Myocyte (in vitro differentiated cells): ENCODE results near the gene IDUA. TPM values are rescaled to one million over a fixed set of nuclear protein-coding genes. Genes with fewer than 3 reads are reported as not detected.

ENCODE experiments used
- DNase-seq: peaks from one replicate; pipeline ENCODE4 v3.0.0-alpha.2; 2012; ENCODE audit warnings: low read depth
- total RNA-seq: library from RNA; depleted of rRNA; stranded (reverse); fragments of >200 nt; gene quantifications from 2 replicates; pipeline ENCODE4 v1.2.3, GENCODE V29; 2014

IDUA gene
- total RNA-seq, 1 donor from 2014 or later: 30.9 TPM

DNA sequence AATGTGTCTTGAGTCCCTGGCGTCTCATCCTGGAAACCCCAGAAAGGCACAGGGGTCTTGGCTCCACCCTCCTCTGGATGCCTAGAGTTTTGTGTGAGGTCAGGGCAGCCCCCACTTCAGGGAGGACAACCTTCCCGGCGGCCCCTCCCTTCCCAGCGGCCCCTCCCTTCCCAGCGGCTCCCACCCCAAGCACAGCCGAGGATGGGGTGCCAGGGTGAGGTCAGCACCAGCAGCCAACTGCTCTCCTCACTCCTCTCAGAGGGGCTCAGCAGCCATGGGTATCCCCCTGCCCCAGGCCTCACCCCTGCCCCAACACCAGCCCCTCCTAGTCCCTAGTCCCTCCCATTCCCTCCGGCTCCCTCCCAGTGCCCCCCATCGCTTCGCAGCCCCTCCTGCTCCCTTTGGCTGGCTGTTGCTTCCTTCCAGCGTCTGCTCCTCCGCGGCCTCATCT is 30.9 kb upstream of the IDUA start:
- no peak for DNase-seq

DNA sequence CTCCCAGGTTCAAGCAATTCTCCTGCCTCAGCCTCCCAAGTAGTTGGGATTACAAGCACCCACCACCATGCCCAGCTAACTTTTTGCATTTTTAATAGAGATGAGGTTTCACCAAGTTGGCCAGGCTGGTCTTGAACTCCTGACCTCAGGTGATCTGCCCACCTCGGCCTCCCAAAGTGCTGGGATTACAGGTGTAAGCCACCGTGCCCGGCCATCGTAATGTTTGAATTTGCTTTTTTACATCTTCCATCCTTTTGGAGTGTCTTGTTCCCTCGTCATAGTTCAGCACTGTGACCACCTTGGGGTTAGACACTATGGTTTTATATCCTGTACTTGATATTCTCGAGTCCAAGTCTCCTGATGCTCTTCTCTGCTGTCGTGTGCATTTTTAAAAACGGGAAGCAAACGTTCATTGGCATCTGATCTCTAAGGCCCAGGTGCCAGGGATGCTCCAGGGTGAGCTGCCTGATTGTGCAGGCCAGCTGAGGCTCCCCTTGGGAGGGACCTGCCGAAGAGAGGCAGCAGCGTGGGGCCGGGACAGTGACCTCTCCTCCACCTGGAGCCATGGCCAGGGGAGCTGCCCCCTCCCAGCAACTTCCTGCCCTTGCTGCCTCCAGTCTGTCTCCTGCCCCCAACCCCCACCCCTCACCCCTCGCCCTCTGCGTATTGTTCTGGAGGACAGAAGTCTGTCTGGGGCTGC is 30.2 kb upstream of the IDUA start:
- DNase-seq: no peak

DNA sequence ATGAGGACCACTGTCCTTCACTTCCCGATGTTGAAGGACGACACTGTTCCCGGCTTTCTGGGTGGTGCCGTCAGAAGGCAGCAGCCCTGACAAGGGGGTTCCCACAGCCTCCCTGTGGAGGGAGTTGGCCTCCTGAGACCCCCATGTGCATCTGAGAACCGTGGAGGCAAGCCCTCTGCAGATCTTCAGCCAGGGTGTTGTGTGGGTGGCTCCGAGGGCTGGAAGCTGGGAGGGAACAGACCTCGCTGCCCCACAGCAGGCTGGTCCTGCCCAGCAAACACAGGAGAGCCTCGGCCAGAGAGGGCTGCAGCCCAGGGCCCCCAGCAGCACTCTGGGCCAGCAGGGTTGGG is 29.6 kb upstream of the IDUA start:
- no peak for DNase-seq

DNA sequence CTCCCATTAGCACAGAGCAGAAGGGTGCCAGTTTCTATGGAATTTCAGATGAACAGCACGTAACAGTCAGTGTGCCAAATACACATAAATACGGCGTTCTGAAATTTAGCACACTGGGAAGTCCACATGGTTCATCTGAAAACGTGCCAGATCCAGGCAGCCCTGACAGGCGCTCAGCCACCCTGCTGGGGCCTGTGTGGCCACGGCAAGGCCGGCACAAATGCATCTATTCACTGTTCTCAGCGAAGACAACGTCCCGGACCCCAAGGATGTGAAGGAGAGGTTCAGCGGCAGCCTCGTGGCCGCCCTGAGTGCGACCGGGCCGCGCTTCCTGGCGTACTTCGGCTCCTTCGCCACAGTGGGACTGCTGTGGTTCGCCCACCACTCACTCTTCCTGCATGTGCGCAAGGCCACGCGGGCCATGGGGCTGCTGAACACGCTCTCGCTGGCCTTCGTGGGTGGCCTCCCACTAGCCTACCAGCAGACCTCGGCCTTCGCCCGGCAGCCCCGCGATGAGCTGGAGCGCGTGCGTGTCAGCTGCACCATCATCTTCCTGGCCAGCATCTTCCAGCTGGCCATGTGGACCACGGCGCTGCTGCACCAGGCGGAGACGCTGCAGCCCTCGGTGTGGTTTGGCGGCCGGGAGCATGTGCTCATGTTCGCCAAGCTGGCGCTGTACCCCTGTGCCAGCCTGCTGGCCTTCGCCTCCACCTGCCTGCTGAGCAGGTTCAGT is 29.1 kb upstream of the IDUA start:
- no peak for DNase-seq

DNA sequence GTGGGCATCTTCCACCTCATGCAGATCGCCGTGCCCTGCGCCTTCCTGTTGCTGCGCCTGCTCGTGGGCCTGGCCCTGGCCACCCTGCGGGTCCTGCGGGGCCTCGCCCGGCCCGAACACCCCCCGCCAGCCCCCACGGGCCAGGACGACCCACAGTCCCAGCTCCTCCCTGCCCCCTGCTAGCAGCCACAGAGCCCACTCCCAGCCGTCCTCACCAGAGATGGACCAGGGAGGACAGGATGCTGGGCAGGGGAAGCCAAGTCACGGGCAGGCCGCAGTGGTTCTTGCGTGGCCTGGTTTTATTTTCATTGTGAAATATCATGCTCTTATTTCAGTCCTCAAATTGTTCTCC is 28.6 kb upstream of the IDUA start:
- no peak for DNase-seq

DNA sequence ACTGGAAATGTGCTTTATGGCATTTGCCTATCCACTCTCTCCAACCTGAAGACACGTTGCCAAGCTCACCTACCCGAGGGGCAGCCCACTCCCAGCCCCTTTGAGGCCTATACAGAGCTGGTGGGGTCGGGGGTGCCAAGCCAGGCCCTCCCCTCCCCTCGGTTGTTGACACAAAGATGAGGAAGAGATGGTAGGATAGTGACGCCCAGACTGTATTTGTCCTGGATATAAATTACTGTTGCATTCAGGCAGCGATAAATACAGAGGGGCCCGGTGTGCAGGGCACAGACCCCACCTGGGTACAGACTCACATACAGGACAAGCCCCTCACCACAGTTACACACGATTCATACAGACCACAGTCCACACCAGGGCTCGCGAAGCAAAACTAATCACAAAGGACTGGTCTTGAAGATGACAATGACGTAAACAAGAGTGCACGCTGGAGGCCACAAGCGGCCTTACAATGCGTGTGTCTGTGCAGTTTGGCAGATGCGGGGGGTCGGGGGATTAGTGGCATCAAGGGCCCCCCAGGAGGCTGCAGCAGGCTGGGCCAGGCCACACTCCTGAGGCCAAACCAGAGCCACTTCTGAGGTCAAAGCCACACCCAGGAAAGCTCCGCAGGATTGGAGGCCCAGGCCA is 28.0 kb upstream of the IDUA start:
- no peak for DNase-seq

DNA sequence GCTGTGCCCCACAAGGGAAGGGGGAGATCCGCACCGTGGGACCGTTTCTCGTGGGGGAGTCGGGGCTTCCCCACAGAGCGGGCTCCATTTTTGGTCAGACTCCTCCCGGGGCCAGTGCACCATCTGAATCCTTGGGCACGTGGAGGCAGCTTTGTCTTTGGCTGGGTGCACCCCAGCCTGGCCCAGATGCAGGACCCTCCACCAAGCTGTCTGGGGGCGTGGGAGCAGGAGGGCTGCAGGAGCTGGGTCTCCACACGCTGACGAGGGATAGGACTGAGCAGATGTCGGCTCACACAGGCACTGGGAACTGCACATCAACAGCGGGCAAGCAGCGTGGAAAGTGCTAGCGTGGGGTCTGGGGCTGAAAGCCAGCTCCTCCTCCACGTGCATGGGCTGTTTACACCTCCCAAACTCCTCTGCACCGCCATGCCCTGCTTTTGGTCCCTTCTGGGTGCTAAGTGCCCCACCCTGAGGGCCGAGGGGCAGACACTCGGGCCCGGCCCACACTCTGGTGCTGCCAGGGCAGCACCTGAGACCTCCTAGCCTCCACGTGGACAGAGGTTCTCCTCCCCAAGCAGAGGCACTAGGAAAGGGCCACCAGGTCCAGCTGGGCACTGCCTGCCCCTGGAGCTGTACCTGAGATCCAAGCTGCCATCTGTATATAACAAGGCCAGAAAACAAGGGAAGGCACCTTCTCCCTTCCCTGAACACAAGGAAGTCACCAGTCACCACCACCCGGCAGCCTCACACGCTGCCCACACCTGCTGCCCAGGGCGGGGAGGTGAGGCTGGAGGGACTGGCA is 27.3 kb upstream of the IDUA start:
- no peak for DNase-seq

DNA sequence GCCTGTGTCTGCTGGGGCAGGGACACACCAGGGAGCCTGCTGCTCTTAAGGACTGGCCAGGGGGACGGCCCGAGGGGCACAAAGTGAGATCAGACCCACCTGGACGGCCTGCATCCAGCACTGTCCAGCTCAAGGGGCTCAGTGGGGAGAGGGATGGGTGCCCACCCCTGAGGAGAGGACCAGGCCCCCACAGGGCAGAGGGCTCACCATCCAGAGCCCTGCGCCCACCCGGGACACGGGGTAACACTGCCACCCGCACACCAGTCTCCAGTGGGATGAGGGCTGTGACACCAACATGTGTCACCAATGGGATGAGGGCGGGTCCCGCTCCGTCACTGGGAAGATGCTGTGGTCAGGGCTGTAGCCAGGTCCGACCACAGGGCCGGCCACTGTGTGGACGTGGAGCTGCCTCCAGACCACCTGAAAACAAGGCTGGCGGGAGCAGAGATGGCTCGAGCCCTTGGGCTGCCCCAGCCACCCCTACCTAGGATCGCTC is 26.7 kb upstream of the IDUA start:
- no peak for DNase-seq

DNA sequence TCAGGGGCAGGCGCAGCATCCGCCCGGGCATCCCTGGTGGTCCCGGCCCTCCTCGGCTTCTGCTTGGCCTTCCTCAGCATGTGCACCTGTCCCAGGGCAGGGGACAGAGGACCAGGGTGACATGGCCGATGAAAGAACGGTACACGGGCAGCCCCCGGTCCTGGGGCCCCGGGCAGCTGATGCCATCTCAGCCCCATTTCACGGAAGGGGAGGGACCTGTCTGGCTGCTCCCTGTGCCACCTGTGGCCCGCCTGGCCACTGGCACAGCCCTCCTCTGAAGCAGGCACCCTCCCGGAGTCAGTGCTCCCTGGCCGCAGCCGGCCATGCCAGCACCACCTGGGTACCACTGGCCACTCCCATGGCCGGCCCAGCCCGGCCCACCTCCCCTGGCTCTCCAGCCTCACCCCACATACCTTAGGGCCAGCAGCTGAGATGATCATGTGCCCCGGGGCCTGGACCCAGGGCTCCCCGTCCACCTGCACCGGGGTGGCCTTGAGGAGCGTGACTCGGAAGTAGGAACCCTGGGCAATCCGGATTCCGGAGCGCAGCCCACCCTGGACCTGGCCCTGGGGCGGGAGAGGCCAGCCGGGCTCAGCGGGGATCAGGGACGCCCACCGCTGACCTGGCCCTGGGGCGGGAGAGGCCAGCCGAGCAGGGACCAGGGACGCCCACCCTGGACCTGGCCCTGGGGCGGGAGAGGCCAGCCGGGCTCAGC is 26.1 kb upstream of the IDUA start:
- no peak for DNase-seq

DNA sequence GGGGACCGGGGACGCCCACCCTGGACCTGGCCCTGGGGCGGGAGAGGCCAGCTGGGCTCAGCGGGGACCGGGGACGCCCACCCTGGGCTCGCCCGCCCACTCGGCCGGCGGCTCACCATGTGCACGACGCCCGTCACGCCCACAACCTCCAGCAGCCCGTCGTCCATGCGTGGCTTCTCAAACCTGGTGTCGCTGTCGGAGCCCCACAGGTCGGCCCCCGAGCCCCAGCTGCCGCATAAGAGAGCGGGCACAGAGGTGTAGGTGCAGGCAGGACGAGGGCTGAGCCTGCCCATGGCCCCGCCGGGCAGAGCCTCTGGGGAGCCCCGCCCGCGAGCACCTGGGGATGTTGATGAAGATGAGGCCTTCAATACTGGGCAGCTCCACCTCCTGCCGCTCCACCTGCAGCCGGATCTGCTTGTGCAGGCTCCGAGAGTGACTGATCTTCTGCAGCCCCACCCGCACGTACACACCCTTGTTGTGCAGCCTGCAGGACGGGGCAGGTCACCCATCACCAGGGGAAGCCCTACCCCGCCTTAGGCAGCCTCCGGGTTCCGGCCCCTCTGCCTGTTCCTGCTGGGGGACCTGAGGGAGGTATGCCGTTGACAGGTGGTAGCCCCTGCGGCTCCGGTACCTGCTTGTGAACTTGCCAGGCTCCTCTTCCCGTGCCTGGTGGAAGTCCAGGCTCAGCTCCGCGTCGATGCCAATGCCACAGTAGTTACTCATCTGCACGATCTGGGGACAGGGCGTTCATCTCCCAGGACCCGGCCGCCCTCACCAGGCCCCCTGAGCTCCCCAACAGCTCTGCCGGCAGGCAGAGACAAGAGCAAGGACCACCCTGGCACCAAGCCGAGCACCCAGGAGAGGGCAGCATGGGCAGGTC is 25.3 kb upstream of the IDUA start:
- no peak for DNase-seq

DNA sequence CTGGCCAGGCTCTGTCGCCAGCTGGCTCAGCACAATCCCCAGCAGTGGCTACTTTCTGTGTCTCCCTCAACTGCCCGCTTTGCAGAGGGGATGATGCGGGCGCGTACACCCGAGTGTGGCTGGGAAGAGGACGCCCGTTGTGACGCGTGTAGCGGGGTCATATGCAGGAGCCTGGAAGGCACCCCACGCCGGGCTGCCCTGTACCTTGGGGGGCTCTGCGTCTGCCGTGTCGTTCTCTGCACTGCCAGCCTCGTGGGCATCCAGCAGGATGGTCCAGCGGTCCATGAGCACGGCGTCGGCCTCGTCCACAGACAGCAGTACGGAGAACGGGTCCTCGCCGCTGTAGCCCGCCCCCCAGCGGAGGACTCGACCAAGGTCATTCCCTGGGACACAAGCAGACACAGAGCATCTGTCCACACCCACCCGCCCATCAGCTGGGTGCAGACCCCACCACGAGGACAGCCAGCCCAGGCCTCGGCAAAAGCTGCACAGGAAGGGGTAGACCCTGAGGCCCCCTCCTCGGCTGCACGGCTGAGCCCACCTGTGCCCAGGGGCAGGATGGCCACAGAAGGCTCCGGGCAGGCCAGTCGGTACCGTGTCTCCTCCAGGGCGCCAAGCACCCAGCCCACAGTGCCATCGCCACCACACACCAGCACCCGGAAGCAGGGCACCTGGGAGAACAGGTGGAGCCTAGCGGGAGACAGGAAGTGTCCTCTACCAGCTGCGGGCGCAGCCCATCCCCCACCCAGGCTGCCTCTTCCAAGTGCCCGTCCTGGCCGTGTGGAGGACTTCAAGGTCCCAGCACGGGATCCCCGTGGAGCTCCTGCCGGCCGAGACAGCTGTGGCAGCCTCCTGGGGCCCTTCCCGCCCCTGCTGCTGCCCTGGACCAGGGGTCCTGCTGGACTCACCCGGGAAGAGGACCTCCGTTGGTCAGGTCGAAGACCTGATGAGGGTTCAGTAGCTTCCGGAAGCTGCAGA is 24.3 kb upstream of the IDUA start:
- DNase-seq: no peak

DNA sequence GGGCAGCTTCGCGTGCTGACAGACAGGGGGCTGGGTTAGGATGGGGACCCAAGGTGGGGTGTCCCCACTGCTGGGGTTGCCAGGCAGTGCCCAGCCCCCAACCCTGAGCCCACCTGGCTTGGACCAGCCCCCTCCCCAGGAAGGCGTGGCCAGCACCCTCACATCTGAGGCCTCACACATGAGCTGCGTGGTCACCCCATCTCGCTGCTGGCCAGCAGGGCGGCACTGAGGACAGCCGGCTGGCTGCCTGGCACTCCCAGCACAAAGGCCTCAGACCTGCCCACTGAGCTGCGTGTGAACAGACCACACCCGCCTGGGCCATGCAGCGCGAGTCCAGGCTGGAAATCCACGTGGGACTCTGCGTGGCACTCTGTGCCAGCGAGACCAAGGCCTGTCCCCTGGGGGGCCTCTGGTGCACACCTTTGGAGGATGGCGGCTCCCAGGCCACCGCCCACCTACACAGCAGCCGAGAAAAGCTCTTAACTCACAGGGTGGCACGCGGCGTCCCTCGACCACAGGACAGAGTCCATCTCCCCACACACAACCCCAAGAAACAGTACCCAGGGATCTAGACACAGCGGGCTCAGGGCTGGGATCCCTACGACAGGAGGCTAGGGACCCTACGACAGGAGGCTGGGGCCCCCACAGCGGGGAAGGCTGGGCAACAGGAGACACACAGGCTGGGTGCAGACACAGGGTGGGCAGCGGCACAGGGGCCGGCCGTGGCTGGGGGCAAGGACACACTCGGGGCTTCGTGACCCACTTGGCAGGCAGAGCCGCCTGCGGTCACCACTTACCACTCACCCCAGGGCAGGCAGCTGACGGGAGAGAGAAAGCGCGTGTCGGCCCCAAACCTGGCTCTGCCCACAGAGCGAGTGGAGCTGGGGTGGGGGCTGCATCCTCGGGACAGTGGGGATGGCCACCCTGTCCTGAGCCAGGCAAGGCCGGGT is 23.3 kb upstream of the IDUA start:
- DNase-seq: no peak

DNA sequence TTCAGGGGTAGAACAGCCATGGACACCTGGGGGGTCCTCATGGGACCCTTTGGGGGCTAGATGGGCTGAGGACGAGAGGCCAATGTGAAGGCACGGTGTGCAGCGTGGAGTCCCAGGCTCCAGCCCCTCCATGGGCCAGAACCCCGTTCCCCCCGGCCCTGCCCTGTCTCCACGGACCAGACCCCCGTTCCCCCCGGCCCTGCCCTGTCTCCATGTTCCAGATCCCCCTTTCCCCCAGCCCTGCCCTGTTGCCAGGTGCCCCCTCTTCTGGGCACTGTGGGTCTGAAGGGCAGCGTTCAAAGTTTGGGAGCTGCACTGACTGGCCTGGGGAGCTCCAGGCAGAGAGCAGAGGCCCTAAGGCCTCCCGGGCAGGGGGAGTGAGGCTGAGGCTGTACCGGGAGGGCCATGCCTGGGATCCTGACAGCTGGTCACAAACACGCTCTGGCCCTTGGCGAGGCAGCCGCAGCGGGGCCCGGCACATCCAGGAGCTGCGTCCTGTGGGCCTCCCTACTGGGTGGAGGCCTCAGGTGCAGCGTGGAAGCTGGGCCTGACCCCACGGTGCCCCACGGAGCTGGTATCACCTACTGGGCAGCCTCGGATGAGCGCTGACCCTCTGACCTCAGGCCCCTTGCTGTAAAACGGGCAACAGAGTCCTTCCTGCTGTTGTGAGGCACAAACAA is 22.4 kb upstream of the IDUA start:
- DNase-seq: no peak

DNA sequence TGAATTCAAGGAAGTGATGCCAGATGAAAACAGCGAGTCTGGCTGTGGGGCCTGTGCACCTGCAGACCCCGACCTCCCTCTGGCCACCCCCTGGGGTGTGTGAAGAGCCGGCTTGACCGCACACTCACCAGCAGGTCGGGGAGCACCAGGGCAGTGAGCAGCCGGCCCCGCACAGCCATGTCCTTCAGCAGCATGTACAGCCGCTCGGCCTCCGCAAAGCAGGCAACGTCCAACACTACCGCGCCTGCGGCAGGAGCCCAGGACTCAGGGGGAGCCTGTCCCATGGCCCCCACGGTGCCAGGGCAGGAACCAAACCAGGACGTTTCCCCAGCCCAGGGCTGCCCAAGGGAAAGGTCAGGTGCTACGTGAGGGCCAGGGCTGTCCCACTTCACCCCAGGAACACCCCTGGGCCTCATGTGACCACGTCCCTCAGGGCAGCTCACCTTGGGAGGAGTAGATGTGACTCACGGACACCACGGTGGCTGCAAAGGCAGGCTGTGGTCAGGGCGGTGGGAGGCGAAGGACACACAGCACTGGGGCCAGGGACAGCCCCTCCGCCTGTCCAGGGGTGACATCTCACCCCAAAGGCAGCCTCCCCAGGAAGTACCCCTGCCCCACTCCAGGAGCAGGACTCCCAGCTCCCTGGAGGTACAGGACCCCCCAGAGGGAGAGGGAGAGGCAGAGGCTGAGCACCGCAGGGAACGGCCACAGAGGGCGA is 21.6 kb upstream of the IDUA start:
- DNase-seq: no peak

DNA sequence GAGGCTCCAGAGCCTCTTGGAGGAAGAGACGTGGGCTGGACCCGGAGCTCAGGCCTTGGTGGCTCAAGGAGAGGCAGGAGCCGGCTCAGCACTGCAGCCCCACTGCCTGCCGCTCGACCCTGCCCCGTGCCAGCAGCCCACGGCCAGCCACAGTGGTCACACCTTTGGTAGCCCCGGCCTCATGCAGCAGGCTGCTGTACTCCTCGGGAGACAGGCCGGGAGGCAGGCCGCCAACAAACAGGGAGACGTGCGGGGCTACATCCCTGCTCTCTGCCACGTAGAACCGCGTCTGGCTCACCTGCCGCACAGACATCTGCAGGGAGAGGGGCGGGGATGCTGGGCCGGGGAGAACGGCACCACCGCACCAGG is 21.1 kb upstream of the IDUA start:
- no peak for DNase-seq
